ENCODE data around the gene FANK1. TPM values are rescaled to one million over a fixed set of nuclear protein-coding genes. Genes with fewer than 3 reads are reported as not detected.
"Not testable (repeated sequence)": the region's sequence is repeated elsewhere in the genome, so short reads cannot be mapped to it uniquely, and the experiment has no call there.

Gene FANK1
- total RNA-seq, 2 experiments from 2014 or later: not detected

- POLR2A ChIA-PET; H3K36me3 Mint-ChIP-seq (ENCODE audit: low read depth); CTCF ChIA-PET; H3K27ac Mint-ChIP-seq; DNase-seq; H3K9me3 Mint-ChIP-seq (ENCODE audit: insufficient read depth); ATAC-seq; H3K4me1 Mint-ChIP-seq (ENCODE audit: low read depth); H3K27me3 Mint-ChIP-seq (ENCODE audit: low read depth); H3K4me3 Mint-ChIP-seq: not testable (repeated sequence)
These were observed 21.5 kb downstream of the FANK1 start for GRCh38 chr10:125917704-125918361.

GRCh38 chr10:125921643-125922306, 25.4 kb downstream of the FANK1 start:
- not testable (repeated sequence) for ATAC-seq, H3K4me3 Mint-ChIP-seq, H3K27ac Mint-ChIP-seq

GRCh38 chr10:125925262-125925834, 29.0 kb downstream of the FANK1 start:
- Mint-ChIP-seq H3K4me1 (ENCODE audit: low read depth) (no peaks in the 10 kb centered on the region), H3K9me3 (ENCODE audit: insufficient read depth) (no peaks in the 10 kb centered on the region), H3K27ac (no peak overlapping the region), H3K4me3 (no peak overlapping the region), H3K36me3 (ENCODE audit: low read depth) (no peaks in the 10 kb centered on the region), H3K27me3 (ENCODE audit: low read depth) (peaks cover 3% of the 10 kb centered on the region)
- ChIA-PET POLR2A (no interaction called here), CTCF (no interaction called here)
- no peak for ATAC-seq
- DNase-seq: no peak

More at GRCh38 chr10:125921643-125922306, 25.4 kb downstream of the FANK1 start:
- H3K9me3 Mint-ChIP-seq (ENCODE audit: insufficient read depth); H3K27me3 Mint-ChIP-seq (ENCODE audit: low read depth); CTCF ChIA-PET; H3K36me3 Mint-ChIP-seq (ENCODE audit: low read depth); DNase-seq; H3K4me1 Mint-ChIP-seq (ENCODE audit: low read depth); POLR2A ChIA-PET: not testable (repeated sequence)

GRCh38 chr10:125926247-125926646, 29.9 kb downstream of the FANK1 start:
- ChIA-PET CTCF (no interaction called here), POLR2A (no interaction called here)
- Mint-ChIP-seq H3K36me3 (ENCODE audit: low read depth) (no peaks in the 10 kb centered on the region), H3K27me3 (ENCODE audit: low read depth) (peaks cover 3% of the 10 kb centered on the region), H3K4me3 (no peak overlapping the region), H3K9me3 (ENCODE audit: insufficient read depth) (no peaks in the 10 kb centered on the region), H3K4me1 (ENCODE audit: low read depth) (no peaks in the 10 kb centered on the region), H3K27ac (no peak overlapping the region)
- ATAC-seq (no peak), DNase-seq (no peak)

GRCh38 chr10:125927265-125927664, 30.9 kb downstream of the FANK1 start:
- H3K27ac Mint-ChIP-seq; H3K4me3 Mint-ChIP-seq; CTCF ChIA-PET; POLR2A ChIA-PET; H3K9me3 Mint-ChIP-seq (ENCODE audit: insufficient read depth); ATAC-seq; DNase-seq; H3K27me3 Mint-ChIP-seq (ENCODE audit: low read depth); H3K36me3 Mint-ChIP-seq (ENCODE audit: low read depth); H3K4me1 Mint-ChIP-seq (ENCODE audit: low read depth): not testable (repeated sequence)

- no peak for ATAC-seq
These were observed 32.7 kb downstream of the FANK1 start for GRCh38 chr10:125928928-125929585.

GRCh38 chr10:125929618-125930017, 33.3 kb downstream of the FANK1 start:
- H3K36me3 Mint-ChIP-seq (ENCODE audit: low read depth): no peaks in the 10 kb centered on the region
- CTCF ChIA-PET: no interaction called here
- ATAC-seq (no peak), DNase-seq (no peak)
- no peaks in the 10 kb centered on the region for H3K4me1 Mint-ChIP-seq (ENCODE audit: low read depth)
- H3K9me3 Mint-ChIP-seq (ENCODE audit: insufficient read depth): no peaks in the 10 kb centered on the region
- H3K4me3 Mint-ChIP-seq: no peak overlapping the region
- POLR2A ChIA-PET: no interaction called here
- H3K27ac Mint-ChIP-seq: no peak overlapping the region
- H3K27me3 Mint-ChIP-seq (ENCODE audit: low read depth): peaks cover 11% of the 10 kb centered on the region

More at GRCh38 chr10:125928928-125929585, 32.7 kb downstream of the FANK1 start:
- ChIA-PET CTCF (no interaction called here), POLR2A (no interaction called here)
- Mint-ChIP-seq H3K27ac (no peak overlapping the region), H3K4me1 (ENCODE audit: low read depth) (no peaks in the 10 kb centered on the region), H3K9me3 (ENCODE audit: insufficient read depth) (no peaks in the 10 kb centered on the region), H3K36me3 (ENCODE audit: low read depth) (no peaks in the 10 kb centered on the region), H3K4me3 (no peak overlapping the region), H3K27me3 (ENCODE audit: low read depth) (peaks cover 11% of the 10 kb centered on the region)
- DNase-seq: no peak

- no peak for ATAC-seq
- Mint-ChIP-seq H3K27ac (no peak overlapping the region), H3K27me3 (ENCODE audit: low read depth) (peaks cover 13% of the 10 kb centered on the region), H3K36me3 (ENCODE audit: low read depth) (no peaks in the 10 kb centered on the region), H3K4me1 (ENCODE audit: low read depth) (peaks cover 1% of the 10 kb centered on the region), H3K9me3 (ENCODE audit: insufficient read depth) (no peaks in the 10 kb centered on the region), H3K4me3 (no peak overlapping the region)
- ChIA-PET CTCF (no interaction called here), POLR2A (no interaction called here)
- no peak for DNase-seq
These were observed 37.3 kb downstream of the FANK1 start for GRCh38 chr10:125933693-125934092.

GRCh38 chr10:125936331-125936730, 40.0 kb downstream of the FANK1 start:
- Mint-ChIP-seq H3K27ac (no peak overlapping the region), H3K4me3 (no peak overlapping the region), H3K9me3 (ENCODE audit: insufficient read depth) (no peaks in the 10 kb centered on the region), H3K27me3 (ENCODE audit: low read depth) (peaks cover 13% of the 10 kb centered on the region), H3K4me1 (ENCODE audit: low read depth) (peaks cover 1% of the 10 kb centered on the region), H3K36me3 (ENCODE audit: low read depth) (no peaks in the 10 kb centered on the region)
- ChIA-PET POLR2A (no interaction called here), CTCF (no interaction called here)
- DNase-seq (no peak), ATAC-seq (no peak)

GRCh38 chr10:125940515-125940914, 44.2 kb downstream of the FANK1 start:
- Mint-ChIP-seq H3K9me3 (ENCODE audit: insufficient read depth) (peaks cover 4% of the 10 kb centered on the region), H3K27me3 (ENCODE audit: low read depth) (no peaks in the 10 kb centered on the region), H3K36me3 (ENCODE audit: low read depth) (no peaks in the 10 kb centered on the region), H3K4me1 (ENCODE audit: low read depth) (peaks cover 1% of the 10 kb centered on the region), H3K27ac (no peak overlapping the region), H3K4me3 (no peak overlapping the region)
- CTCF ChIA-PET: no interaction called here
- POLR2A ChIA-PET: no interaction called here
- ATAC-seq (no peak), DNase-seq (no peak)

- Mint-ChIP-seq H3K4me1 (ENCODE audit: low read depth) (no peaks in the 10 kb centered on the region), H3K27me3 (ENCODE audit: low read depth) (no peaks in the 10 kb centered on the region), H3K4me3 (no peak overlapping the region), H3K9me3 (ENCODE audit: insufficient read depth) (peaks cover 9% of the 10 kb centered on the region), H3K27ac (no peak overlapping the region), H3K36me3 (ENCODE audit: low read depth) (peaks cover 3% of the 10 kb centered on the region)
- no peak for ATAC-seq
- ChIA-PET POLR2A (no interaction called here), CTCF (no interaction called here)
- no peak for DNase-seq
These were observed 54.9 kb downstream of the FANK1 start for GRCh38 chr10:125951290-125951689.

- H3K4me3 Mint-ChIP-seq: no peak overlapping the region
- H3K27ac Mint-ChIP-seq: no peak overlapping the region
- DNase-seq (no peak), ATAC-seq (no peak)
- no peaks in the 10 kb centered on the region for H3K27me3 Mint-ChIP-seq (ENCODE audit: low read depth)
- POLR2A ChIA-PET: no interaction called here
- CTCF ChIA-PET: no interaction called here
- H3K4me1 Mint-ChIP-seq (ENCODE audit: low read depth): no peaks in the 10 kb centered on the region
- peaks cover 3% of the 10 kb centered on the region for H3K36me3 Mint-ChIP-seq (ENCODE audit: low read depth)
- peaks cover 9% of the 10 kb centered on the region for H3K9me3 Mint-ChIP-seq (ENCODE audit: insufficient read depth)
These were observed 57.5 kb downstream of the FANK1 start for GRCh38 chr10:125953778-125954385.

Measured in activated CD8-positive, alpha-beta T cell treated with anti-CD3 and anti-CD28 coated beads, Interleukin-2, amount 10 ng/mL, durations not matched to agents 7 days and 5 days (primary cell).